Endodermal cell (in vitro differentiated cells): ENCODE data around the gene ZNF292. TPM values are rescaled to one million over a fixed set of nuclear protein-coding genes. Genes with fewer than 3 reads are reported as not detected.
A peak's percentile ranks its signal among the peaks of the same experiment; 100 is the strongest.

ENCODE experiments used
- DNase-seq: peaks from one replicate; pipeline ENCODE4 v3.0.0-alpha.2; 2017
- H3K27ac ChIP-seq: 2 replicates; pipeline ENCODE4 v1.5.1; 2013; ENCODE audit warnings: mild to moderate bottlenecking, low read depth, low read length, moderate library complexity
- H3K27me3 ChIP-seq: 2 replicates; pipeline ENCODE4 v1.6.1; 2013; ENCODE audit warnings: mild to moderate bottlenecking, low read length, moderate library complexity; ENCODE audit not compliant: insufficient read depth, control insufficient read depth, poor library complexity, severe bottlenecking
- H3K36me3 ChIP-seq: 2 replicates; pipeline ENCODE4 v1.7.0; 2013; ENCODE audit warnings: mild to moderate bottlenecking, low read length, moderate library complexity; ENCODE audit not compliant: control insufficient read depth, insufficient read depth
- H3K4me1 ChIP-seq: one replicate; pipeline ENCODE4 v1.7.0; 2013; ENCODE audit warnings: low read length; ENCODE audit not compliant: control insufficient read depth, insufficient read depth
- H3K4me3 ChIP-seq: 2 replicates; pipeline ENCODE4 v1.5.1; 2013; ENCODE audit warnings: mild to moderate bottlenecking, low read length, moderate library complexity
- H3K9ac ChIP-seq: 2 replicates; pipeline ENCODE4 v1.6.1; 2013; ENCODE audit warnings: mild to moderate bottlenecking, low read length, moderate library complexity; ENCODE audit not compliant: poor library complexity, severe bottlenecking; ENCODE audit errors: extremely low read depth
- H3K9me3 ChIP-seq: 2 replicates; pipeline ENCODE4 v1.6.1; 2013; ENCODE audit warnings: mild to moderate bottlenecking, low read length, moderate library complexity; ENCODE audit not compliant: control insufficient read depth
- H3K27ac Mint-ChIP-seq: 2 replicates; pipeline ENCODE4 v1.8.0; 2020; ENCODE audit warnings: mixed read lengths
- H3K27me3 Mint-ChIP-seq: 2 replicates; pipeline ENCODE4 v1.8.0; 2021; ENCODE audit warnings: mild to moderate bottlenecking, mixed read lengths; ENCODE audit not compliant: insufficient read depth
- H3K36me3 Mint-ChIP-seq: 2 replicates; pipeline ENCODE4 v1.8.0; 2020; ENCODE audit warnings: low read depth, mixed read lengths
- H3K4me1 Mint-ChIP-seq: 2 replicates; pipeline ENCODE4 v1.8.0; 2020; ENCODE audit warnings: mixed read lengths
- H3K4me3 Mint-ChIP-seq: 2 replicates; pipeline ENCODE4 v1.8.0; 2020; ENCODE audit warnings: mild to moderate bottlenecking, moderate library complexity, mixed read lengths
- H3K9me3 Mint-ChIP-seq: 2 replicates; pipeline ENCODE4 v1.8.0; 2020; ENCODE audit warnings: mild to moderate bottlenecking, mixed read lengths
- WGBS, 2 experiments: methylation state at CpG; one replicate each; pipeline versions ENCODE4 v1.1.5 to v1.1.7; 2013; ENCODE audit warnings: missing lambda C conversion rate in 2 of 2, mixed read lengths in 1 of 2; ENCODE audit not compliant: insufficient coverage in 1 of 2, insufficient read length in 1 of 2; 5-methylcytosine and 5-hydroxymethylcytosine counted together
- total RNA-seq, 2 donors: library from RNA; stranded (reverse); fragmentation: NEBNext Ultra II Directional in 1 of 2; extraction: Animal tissue kit (Norgen Biotek cat#: 25700) in 1 of 2; gene quantifications; 2 replicates in 1 of 2; 3 replicates in 1 of 2; pipeline ENCODE4 v1.2.1, GENCODE V29; 2021
- TF ChIP-seq, protein P1 (sequence below): fragments of 200-600 bp; sonication (generic); conservative IDR thresholded peaks from 2 replicates; pipeline ENCODE4 v1.5.0; 2021; ENCODE audit warnings: antibody characterized with exemption, mild to moderate bottlenecking

Gene ZNF292
- total RNA-seq, 2 donors from 2014 or later, result 45.9 to 50.2 TPM

GRCh38 chr6:87151781-87152525, 3.4 kb upstream of the ZNF292 start:
- TF ChIP-seq, protein P1, sequence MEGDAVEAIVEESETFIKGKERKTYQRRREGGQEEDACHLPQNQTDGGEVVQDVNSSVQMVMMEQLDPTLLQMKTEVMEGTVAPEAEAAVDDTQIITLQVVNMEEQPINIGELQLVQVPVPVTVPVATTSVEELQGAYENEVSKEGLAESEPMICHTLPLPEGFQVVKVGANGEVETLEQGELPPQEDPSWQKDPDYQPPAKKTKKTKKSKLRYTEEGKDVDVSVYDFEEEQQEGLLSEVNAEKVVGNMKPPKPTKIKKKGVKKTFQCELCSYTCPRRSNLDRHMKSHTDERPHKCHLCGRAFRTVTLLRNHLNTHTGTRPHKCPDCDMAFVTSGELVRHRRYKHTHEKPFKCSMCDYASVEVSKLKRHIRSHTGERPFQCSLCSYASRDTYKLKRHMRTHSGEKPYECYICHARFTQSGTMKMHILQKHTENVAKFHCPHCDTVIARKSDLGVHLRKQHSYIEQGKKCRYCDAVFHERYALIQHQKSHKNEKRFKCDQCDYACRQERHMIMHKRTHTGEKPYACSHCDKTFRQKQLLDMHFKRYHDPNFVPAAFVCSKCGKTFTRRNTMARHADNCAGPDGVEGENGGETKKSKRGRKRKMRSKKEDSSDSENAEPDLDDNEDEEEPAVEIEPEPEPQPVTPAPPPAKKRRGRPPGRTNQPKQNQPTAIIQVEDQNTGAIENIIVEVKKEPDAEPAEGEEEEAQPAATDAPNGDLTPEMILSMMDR, result peak; percentile 30
- WGBS, 2 experiments, result 7 to 12% methylated on average over 13 to 71 of the region's 71 CpGs
- no peaks in the 10 kb centered on the region for H3K9me3 ChIP-seq
- H3K4me3 ChIP-seq, result peak overlapping the region; percentile 43
- Mint-ChIP-seq H3K27me3 (peaks cover 29% of the 10 kb centered on the region), H3K36me3 (no peaks in the 10 kb centered on the region), H3K4me3 (peak overlapping the region; percentile 66), H3K4me1 (peaks cover 17% of the 10 kb centered on the region), H3K27ac (no peak overlapping the region), H3K9me3 (no peaks in the 10 kb centered on the region)
- peaks cover 4% of the 10 kb centered on the region for H3K36me3 ChIP-seq
- no peak overlapping the region for H3K9ac ChIP-seq
- peaks cover 5% of the 10 kb centered on the region for H3K27me3 ChIP-seq
- DNase-seq, result peak; percentile 88
- no peaks in the 10 kb centered on the region for H3K4me1 ChIP-seq
- peak overlapping the region; percentile 76 for H3K27ac ChIP-seq

- Mint-ChIP-seq H3K27me3 (peaks cover 27% of the 10 kb centered on the region), H3K4me3 (peak overlapping the region; percentile 66), H3K4me1 (peaks cover 19% of the 10 kb centered on the region), H3K27ac (no peak overlapping the region), H3K9me3 (no peaks in the 10 kb centered on the region), H3K36me3 (no peaks in the 10 kb centered on the region)
- H3K4me1 ChIP-seq, result no peaks in the 10 kb centered on the region
- DNase-seq, result no peak
- WGBS, 2 experiments, result 42 to 53% methylated on average over 22 of the region's 22 CpGs
- peaks cover 5% of the 10 kb centered on the region for H3K27me3 ChIP-seq
- H3K9ac ChIP-seq, result no peak overlapping the region
- H3K36me3 ChIP-seq, result peaks cover 4% of the 10 kb centered on the region
- H3K9me3 ChIP-seq, result no peaks in the 10 kb centered on the region
- H3K4me3 ChIP-seq, result peak overlapping the region; percentile 43
- peak overlapping the region; percentile 76 for H3K27ac ChIP-seq
- TF ChIP-seq, protein P1, result no peak
Observed at GRCh38 chr6:87152526-87152955, 2.8 kb upstream of the ZNF292 start.

GRCh38 chr6:87154641-87154992, 748 bp upstream of the ZNF292 start:
- TF ChIP-seq, protein P1, result no peak
- Mint-ChIP-seq H3K4me1 (peaks cover 19% of the 10 kb centered on the region), H3K27ac (peak overlapping the region; percentile 99), H3K9me3 (no peaks in the 10 kb centered on the region), H3K27me3 (peaks cover 26% of the 10 kb centered on the region), H3K4me3 (peak overlapping the region; percentile 96), H3K36me3 (peaks cover 9% of the 10 kb centered on the region)
- Histone ChIP-seq H3K27ac (peak overlapping the region; percentile 95), H3K9me3 (peaks cover 4% of the 10 kb centered on the region), H3K4me1 (no peaks in the 10 kb centered on the region), H3K4me3 (peak overlapping the region; percentile 100), H3K36me3 (peaks cover 20% of the 10 kb centered on the region), H3K27me3 (peaks cover 5% of the 10 kb centered on the region), H3K9ac (peak overlapping the region; percentile 96)
- no peak for DNase-seq
- 3 to 6% methylated on average over 3 to 6 of the region's 6 CpGs for WGBS, 2 experiments
